Measurements from ENCODE around the gene COPZ2. TPM values are rescaled to one million over a fixed set of nuclear protein-coding genes. Genes with fewer than 3 reads are reported as not detected.

The COPZ2 gene
- total and polyA plus RNA-seq, 3 donors from 2014 or later = 13.2 to 47.6 (median 14.7) TPM

DNA sequence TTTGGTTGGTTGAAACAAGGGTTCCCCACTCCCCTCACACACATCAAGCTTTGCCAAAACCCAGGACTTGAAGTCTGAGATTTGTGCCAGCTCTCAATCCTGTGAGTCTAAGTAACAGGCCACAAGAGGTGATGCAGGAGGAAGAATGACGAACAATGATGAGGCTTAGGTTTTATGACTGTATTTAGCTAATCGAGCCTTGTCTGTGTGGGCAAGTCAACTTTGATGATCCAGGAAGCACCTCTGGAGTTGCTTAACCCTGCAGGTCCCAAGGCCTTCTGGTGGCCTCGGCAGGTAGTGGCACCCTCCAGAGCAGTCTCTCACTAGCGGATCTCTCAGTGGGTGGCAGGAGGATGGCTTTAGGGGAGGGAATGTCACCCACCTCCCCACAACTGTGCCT is 38.0 kb downstream of the COPZ2 start:
- intact Hi-C loops (cut with DNase I; ENCODE audit: low total_unique reads) = no loop called here
- 56 to 58% methylated on average over 4 of the region's 4 CpGs for WGBS, 2 donors
- Histone ChIP-seq H3K27ac (no peak overlapping the region), H3K36me3 (ENCODE audit: low read depth, missing control alignments) (no peaks in the 10 kb centered on the region), H3K27me3 (no peaks in the 10 kb centered on the region), H3K4me1 (no peaks in the 10 kb centered on the region), H3K9me3 (no peaks in the 10 kb centered on the region), H3K4me3 (no peak overlapping the region)
- no peak for TF ChIP-seq POLR2A (IDR thresholded peaks at IDR 0.05)
- TF ChIP-seq, protein P1, sequence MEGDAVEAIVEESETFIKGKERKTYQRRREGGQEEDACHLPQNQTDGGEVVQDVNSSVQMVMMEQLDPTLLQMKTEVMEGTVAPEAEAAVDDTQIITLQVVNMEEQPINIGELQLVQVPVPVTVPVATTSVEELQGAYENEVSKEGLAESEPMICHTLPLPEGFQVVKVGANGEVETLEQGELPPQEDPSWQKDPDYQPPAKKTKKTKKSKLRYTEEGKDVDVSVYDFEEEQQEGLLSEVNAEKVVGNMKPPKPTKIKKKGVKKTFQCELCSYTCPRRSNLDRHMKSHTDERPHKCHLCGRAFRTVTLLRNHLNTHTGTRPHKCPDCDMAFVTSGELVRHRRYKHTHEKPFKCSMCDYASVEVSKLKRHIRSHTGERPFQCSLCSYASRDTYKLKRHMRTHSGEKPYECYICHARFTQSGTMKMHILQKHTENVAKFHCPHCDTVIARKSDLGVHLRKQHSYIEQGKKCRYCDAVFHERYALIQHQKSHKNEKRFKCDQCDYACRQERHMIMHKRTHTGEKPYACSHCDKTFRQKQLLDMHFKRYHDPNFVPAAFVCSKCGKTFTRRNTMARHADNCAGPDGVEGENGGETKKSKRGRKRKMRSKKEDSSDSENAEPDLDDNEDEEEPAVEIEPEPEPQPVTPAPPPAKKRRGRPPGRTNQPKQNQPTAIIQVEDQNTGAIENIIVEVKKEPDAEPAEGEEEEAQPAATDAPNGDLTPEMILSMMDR (IDR thresholded peaks at IDR 0.05) = no peak
- no peak for DNase-seq

DNA sequence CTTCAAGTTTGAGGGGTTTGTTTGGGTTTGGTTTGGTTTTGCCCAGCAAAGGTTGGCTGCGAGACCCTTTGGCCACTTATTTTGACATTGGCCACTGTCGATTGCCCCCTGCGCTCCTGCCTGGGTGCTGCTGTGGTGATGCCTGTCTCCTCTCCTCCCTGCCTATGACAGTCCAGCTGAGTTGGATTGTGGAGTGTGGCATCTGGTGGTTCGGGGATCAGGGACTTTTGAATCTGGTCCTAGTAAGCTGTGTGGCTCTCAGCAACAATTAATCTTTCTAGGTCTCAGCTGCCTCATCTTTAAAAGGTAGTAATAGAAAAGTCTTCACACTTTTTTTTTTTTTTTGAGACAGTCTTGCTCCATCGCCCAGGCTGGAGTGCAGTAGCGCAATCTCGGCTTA is 39.6 kb downstream of the COPZ2 start:
- H3K27me3 ChIP-seq = no peaks in the 10 kb centered on the region
- H3K36me3 ChIP-seq (ENCODE audit: low read depth, missing control alignments) = no peaks in the 10 kb centered on the region
- no peak overlapping the region for H3K27ac ChIP-seq
- no peaks in the 10 kb centered on the region for H3K9me3 ChIP-seq
- TF ChIP-seq, protein P1 (IDR thresholded peaks at IDR 0.05) = no peak
- no peak for TF ChIP-seq POLR2A (IDR thresholded peaks at IDR 0.05)
- H3K4me3 ChIP-seq = no peak overlapping the region
- no peak for DNase-seq
- 89 to 92% methylated on average over 7 of the region's 7 CpGs for WGBS, 2 donors
- intact Hi-C loops (cut with DNase I; ENCODE audit: low total_unique reads) = no loop called here
- H3K4me1 ChIP-seq = no peaks in the 10 kb centered on the region

DNA sequence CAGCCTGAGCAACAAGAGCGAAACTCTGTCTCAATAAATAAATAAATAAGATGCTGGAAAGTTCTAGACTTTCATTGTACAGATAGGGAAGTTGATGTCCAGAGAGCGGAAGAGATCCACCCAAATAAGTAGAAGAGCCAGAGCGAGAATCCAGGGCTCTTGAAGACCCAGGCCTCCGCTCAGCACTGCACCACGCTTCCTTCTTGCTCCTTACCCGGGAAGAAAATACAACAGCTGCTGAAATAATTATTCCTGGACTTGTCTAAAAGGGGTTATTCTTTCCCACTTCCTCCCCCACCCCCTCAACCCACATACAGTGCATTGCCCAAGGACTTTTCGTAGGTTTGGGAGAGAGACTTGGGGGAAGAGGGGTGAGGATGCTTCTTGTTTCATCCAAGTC is 40.0 kb downstream of the COPZ2 start:
- intact Hi-C loops (cut with DNase I; ENCODE audit: low total_unique reads) = no loop called here
- TF ChIP-seq, protein P1 (IDR thresholded peaks at IDR 0.05) = no peak
- TF ChIP-seq POLR2A (IDR thresholded peaks at IDR 0.05) = no peak
- Histone ChIP-seq H3K4me1 (no peaks in the 10 kb centered on the region), H3K4me3 (no peak overlapping the region), H3K27me3 (no peaks in the 10 kb centered on the region), H3K27ac (no peak overlapping the region), H3K36me3 (ENCODE audit: low read depth, missing control alignments) (no peaks in the 10 kb centered on the region), H3K9me3 (no peaks in the 10 kb centered on the region)
- WGBS, 2 donors = 78 to 79% methylated on average over 7 of the region's 7 CpGs
- no peak for DNase-seq

DNA sequence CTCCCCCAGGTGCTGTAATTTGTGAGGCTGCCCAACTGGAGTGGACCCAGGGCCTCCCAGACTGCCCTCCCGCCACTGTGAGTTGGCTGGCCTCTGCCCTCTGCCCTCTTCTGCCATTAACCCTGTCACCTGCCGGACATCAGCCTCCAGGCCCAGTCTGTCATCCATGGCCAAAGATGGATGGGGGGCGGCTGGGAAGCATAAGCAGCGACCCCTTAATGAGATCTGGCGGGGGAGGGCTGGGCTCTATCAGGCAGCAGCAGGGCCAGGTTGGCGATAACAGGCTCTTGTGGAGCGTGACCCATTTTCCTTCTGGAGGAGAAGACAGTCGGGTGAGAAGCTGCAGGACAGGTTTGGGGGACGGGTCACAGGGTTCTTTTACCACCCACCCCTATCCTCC is 41.4 kb downstream of the COPZ2 start:
- DNase-seq = no peak
- WGBS, 2 donors = 81 to 92% methylated on average over 6 to 9 of the region's 9 CpGs
- Histone ChIP-seq H3K27me3 (no peaks in the 10 kb centered on the region), H3K27ac (no peak overlapping the region), H3K9me3 (no peaks in the 10 kb centered on the region), H3K4me3 (no peak overlapping the region), H3K36me3 (ENCODE audit: low read depth, missing control alignments) (no peaks in the 10 kb centered on the region), H3K4me1 (no peaks in the 10 kb centered on the region)
- intact Hi-C loops (cut with DNase I; ENCODE audit: low total_unique reads) = no loop called here
- no peak for TF ChIP-seq POLR2A (IDR thresholded peaks at IDR 0.05)
- TF ChIP-seq, protein P1 (IDR thresholded peaks at IDR 0.05) = no peak

DNA sequence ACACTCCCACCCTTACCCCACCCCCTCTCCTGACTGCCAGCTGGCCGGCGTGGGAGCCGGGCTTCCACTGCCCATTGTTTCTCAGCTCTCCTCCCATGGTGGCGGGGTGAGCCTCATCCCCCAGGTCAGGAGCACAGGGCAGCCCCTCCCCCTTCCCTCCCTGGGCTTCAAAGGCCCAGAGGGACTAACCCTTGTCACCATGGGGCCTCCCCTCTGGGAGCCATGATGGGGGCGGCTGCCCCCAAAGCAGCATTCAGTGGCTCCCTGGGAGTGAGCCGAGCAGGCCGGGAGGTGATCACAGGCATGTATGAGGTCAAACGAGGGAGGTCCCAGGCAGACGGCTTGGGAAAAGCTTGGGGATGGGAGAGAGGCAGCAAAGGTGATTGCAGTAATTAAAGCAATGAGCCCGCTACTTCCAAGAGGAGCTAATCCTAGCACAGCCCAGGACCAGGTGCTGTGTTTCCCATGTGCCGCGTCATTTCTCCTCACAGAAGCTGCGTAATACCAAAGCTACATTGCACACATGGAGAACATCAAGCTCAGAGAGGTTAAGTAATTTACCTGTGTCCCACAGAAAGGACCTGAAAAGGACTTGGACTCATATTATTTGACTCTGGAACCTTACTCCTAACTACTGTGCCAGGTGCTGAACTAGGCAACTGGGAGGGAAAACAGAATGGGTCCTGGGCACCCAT is 42.2 kb downstream of the COPZ2 start:
- intact Hi-C loops (cut with DNase I; ENCODE audit: low total_unique reads) = no loop called here
- H3K4me3 ChIP-seq = no peak overlapping the region

More for the DNA sequence above, 42.2 kb downstream of the COPZ2 start:
- H3K27me3 ChIP-seq = no peaks in the 10 kb centered on the region
- WGBS, 2 donors = 73 to 74% methylated on average over 10 to 13 of the region's 13 CpGs
- no peaks in the 10 kb centered on the region for H3K4me1 ChIP-seq
- no peak for DNase-seq
- H3K9me3 ChIP-seq = no peaks in the 10 kb centered on the region
- H3K36me3 ChIP-seq (ENCODE audit: low read depth, missing control alignments) = no peaks in the 10 kb centered on the region
- H3K27ac ChIP-seq = no peak overlapping the region
- TF ChIP-seq, protein P1 (IDR thresholded peaks at IDR 0.05) = no peak
- TF ChIP-seq POLR2A (IDR thresholded peaks at IDR 0.05) = no peak

Data from testis (tissue), 3 donors.